Lower leg skin (tissue), 3 donors: ENCODE data around the gene FANCI.

Experiments
- POLR2A ChIP-seq, 2 donors: fragments of 450-650 bp; IDR thresholded peaks; one replicate each; pipeline ENCODE4 v1.6.1; 2016 to 2017; ENCODE audit warnings: antibody characterized with exemption in 2 of 2, mild to moderate bottlenecking in 1 of 2, moderate library complexity in 1 of 2
- TF ChIP-seq, protein P1 (sequence below), 3 donors: fragments of 450-650 bp; IDR thresholded peaks; one replicate each; pipeline ENCODE4 v1.5.1; 2016; ENCODE audit warnings: antibody characterized with exemption in 3 of 3, mild to moderate bottlenecking in 3 of 3, moderate library complexity in 2 of 3

DNA sequence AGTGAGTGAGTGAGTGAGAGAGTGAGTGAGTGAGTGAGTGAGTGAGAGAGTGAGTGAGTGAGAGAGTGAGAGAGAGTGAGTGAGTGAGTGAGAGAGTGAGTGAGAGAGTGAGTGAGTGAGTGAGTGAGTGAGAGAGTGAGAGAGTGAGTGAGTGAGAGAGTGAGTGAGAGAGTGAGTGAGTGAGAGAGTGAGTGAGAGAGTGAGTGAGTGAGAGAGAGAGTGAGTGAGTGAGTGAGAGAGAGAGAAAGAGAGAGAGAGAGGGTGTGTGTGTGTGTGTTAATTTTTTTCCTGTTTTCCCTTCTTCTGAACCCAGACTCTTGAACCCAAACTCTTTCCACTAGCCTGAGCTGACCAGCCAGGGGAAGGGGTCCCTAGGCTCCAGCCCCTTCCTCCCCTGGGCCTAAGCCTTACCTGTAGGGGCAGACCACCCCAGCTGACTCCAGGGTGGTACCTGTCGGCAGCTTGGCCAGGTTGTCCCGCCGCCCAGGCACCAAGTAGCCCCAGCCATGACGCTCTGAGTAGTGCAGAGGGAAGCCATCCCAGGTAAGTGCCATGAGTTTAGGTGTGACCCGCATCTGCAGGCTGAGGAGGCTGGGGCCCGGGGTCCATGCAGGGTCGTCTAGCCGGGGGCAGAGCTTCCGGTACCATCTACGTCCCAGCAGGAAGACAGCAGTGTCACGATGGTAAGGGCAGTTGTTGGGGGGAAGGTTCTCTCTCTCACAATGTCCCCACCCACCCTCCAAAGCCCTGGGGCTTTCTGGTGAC lies 81.4 kb downstream of the FANCI start:
- TF ChIP-seq, protein P1, sequence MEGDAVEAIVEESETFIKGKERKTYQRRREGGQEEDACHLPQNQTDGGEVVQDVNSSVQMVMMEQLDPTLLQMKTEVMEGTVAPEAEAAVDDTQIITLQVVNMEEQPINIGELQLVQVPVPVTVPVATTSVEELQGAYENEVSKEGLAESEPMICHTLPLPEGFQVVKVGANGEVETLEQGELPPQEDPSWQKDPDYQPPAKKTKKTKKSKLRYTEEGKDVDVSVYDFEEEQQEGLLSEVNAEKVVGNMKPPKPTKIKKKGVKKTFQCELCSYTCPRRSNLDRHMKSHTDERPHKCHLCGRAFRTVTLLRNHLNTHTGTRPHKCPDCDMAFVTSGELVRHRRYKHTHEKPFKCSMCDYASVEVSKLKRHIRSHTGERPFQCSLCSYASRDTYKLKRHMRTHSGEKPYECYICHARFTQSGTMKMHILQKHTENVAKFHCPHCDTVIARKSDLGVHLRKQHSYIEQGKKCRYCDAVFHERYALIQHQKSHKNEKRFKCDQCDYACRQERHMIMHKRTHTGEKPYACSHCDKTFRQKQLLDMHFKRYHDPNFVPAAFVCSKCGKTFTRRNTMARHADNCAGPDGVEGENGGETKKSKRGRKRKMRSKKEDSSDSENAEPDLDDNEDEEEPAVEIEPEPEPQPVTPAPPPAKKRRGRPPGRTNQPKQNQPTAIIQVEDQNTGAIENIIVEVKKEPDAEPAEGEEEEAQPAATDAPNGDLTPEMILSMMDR (IDR thresholded peaks at IDR 0.05): no peak
- no peak for TF ChIP-seq POLR2A (IDR thresholded peaks at IDR 0.05)
